ENCODE data around the gene C10orf71. TPM values are rescaled to one million over a fixed set of nuclear protein-coding genes. Genes with fewer than 3 reads are reported as not detected.

Gene C10orf71
- polyA plus RNA-seq, 2 of the 4 experiments (the other 2 are of a cell fraction) = not detected

- FAIRE-seq = no peak
- ChIA-PET POLR2A (no interaction called here), CTCF (no interaction called here)
- TF ChIP-seq ATOH8 (CRISPR knock-in tag; IDR thresholded peaks at IDR 0.05; ENCODE audit: low read depth) (no peak), JUN (IDR thresholded peaks at IDR 0.05) (no peak), TFCP2L1 (CRISPR knock-in tag; IDR thresholded peaks at IDR 0.05) (no peak), FOXS1 (CRISPR knock-in tag; IDR thresholded peaks at IDR 0.05) (no peak), ZSCAN20 (CRISPR knock-in tag; IDR thresholded peaks at IDR 0.05) (no peak), RNF2 (IDR thresholded peaks at IDR 0.05; ENCODE audit: borderline replicate concordance, low read depth) (no peak), RAD21 (conservative IDR thresholded peaks at IDR 0.05 in 1 of 2, IDR thresholded peaks at IDR 0.05 in 1 of 2) (no peak), HOXA7 (CRISPR knock-in tag; IDR thresholded peaks at IDR 0.05) (no peak), HOXB13 (CRISPR knock-in tag; IDR thresholded peaks at IDR 0.05; ENCODE audit: low read depth) (no peak), EP300 (IDR thresholded peaks at IDR 0.05) (no peak), REST (IDR thresholded peaks at IDR 0.05) (no peak), CTCF (IDR thresholded peaks at IDR 0.05) (no peak), POLR2A (IDR thresholded peaks at IDR 0.05; ENCODE audit: low read length) (no peak), CBX2 (IDR thresholded peaks at IDR 0.05; ENCODE audit: borderline replicate concordance, low read depth) (no peak), NFE2L2 (conservative IDR thresholded peaks at IDR 0.05; ENCODE audit: low read length) (no peak), RARB (CRISPR knock-in tag; IDR thresholded peaks at IDR 0.05) (no peak)
- TF ChIP-seq, protein P1, sequence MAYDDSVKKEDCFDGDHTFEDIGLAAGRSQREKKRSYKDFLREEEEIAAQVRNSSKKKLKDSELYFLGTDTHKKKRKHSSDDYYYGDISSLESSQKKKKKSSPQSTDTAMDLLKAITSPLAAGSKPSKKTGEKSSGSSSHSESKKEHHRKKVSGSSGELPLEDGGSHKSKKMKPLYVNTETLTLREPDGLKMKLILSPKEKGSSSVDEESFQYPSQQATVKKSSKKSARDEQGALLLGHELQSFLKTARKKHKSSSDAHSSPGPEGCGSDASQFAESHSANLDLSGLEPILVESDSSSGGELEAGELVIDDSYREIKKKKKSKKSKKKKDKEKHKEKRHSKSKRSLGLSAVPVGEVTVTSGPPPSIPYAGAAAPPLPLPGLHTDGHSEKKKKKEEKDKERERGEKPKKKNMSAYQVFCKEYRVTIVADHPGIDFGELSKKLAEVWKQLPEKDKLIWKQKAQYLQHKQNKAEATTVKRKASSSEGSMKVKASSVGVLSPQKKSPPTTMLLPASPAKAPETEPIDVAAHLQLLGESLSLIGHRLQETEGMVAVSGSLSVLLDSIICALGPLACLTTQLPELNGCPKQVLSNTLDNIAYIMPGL (CRISPR knock-in tag; IDR thresholded peaks at IDR 0.05; ENCODE audit: borderline replicate concordance) = no peak
- TF ChIP-seq, protein P2, sequence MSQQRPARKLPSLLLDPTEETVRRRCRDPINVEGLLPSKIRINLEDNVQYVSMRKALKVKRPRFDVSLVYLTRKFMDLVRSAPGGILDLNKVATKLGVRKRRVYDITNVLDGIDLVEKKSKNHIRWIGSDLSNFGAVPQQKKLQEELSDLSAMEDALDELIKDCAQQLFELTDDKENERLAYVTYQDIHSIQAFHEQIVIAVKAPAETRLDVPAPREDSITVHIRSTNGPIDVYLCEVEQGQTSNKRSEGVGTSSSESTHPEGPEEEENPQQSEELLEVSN (IDR thresholded peaks at IDR 0.05; ENCODE audit: borderline replicate concordance, low read depth) = no peak
- TF ChIP-seq, protein P3, sequence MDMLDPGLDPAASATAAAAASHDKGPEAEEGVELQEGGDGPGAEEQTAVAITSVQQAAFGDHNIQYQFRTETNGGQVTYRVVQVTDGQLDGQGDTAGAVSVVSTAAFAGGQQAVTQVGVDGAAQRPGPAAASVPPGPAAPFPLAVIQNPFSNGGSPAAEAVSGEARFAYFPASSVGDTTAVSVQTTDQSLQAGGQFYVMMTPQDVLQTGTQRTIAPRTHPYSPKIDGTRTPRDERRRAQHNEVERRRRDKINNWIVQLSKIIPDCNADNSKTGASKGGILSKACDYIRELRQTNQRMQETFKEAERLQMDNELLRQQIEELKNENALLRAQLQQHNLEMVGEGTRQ (IDR thresholded peaks at IDR 0.05) = no peak
- Histone ChIP-seq H3K4me2 (no peak overlapping the region), H3K27ac (no peak overlapping the region), H3K4me1 (no peaks in the 10 kb centered on the region), H3K9me3 (no peaks in the 10 kb centered on the region), H3K4me3 (no peak overlapping the region)
- WGBS (ENCODE audit: missing lambda C conversion rate) = 5% methylated on average over 1 of the region's 1 CpG
- no peak for ATAC-seq
- no peak for DNase-seq (ENCODE audit: low read depth in 1 of 2, low spot score in 1 of 2)
Measured at GRCh38 chr10:49356944-49357343, 58.0 kb downstream of the C10orf71 start.

Data from A549 (cell line).